ENCODE measurements around the gene CYP4F8. TPM values are rescaled to one million over a fixed set of nuclear protein-coding genes. Genes with fewer than 3 reads are reported as not detected.
A peak's percentile ranks its signal among the peaks of the same experiment; 100 is the strongest.

CYP4F8 gene
- total RNA-seq, 2 experiments from 2014 or later, result not detected

GRCh38 chr19:15628236-15629002 is 13.4 kb downstream of the CYP4F8 start:
- ChIA-PET CTCF (no interaction called here), POLR2A (no interaction called here)
- H3K9me3 Mint-ChIP-seq, result no peaks in the 10 kb centered on the region
- no peak overlapping the region for H3K27ac Mint-ChIP-seq
- peaks cover 8% of the 10 kb centered on the region for H3K27me3 Mint-ChIP-seq
- DNase-seq, result no peak
- H3K4me3 Mint-ChIP-seq, result no peak overlapping the region
- no peaks in the 10 kb centered on the region for H3K36me3 Mint-ChIP-seq (ENCODE audit: low read depth)
- peaks cover 3% of the 10 kb centered on the region for H3K4me1 Mint-ChIP-seq

- DNase-seq, result peak; percentile 90
- no peak overlapping the region for H3K4me3 Mint-ChIP-seq
- H3K27me3 Mint-ChIP-seq, result peaks cover 6% of the 10 kb centered on the region
- POLR2A ChIA-PET, result no interaction called here
- no peaks in the 10 kb centered on the region for H3K36me3 Mint-ChIP-seq (ENCODE audit: low read depth)
- peaks cover 3% of the 10 kb centered on the region for H3K4me1 Mint-ChIP-seq
- no peak overlapping the region for H3K27ac Mint-ChIP-seq
- H3K9me3 Mint-ChIP-seq, result no peaks in the 10 kb centered on the region
- CTCF ChIA-PET, result no interaction called here
Observed at GRCh38 chr19:15629003-15629880, 14.2 kb downstream of the CYP4F8 start.

GRCh38 chr19:15631817-15632216 is 16.8 kb downstream of the CYP4F8 start:
- ChIA-PET POLR2A (no interaction called here), CTCF (no interaction called here)
- Mint-ChIP-seq H3K9me3 (no peaks in the 10 kb centered on the region), H3K27ac (no peak overlapping the region), H3K4me3 (no peak overlapping the region), H3K4me1 (peaks cover 3% of the 10 kb centered on the region), H3K27me3 (peaks cover 13% of the 10 kb centered on the region), H3K36me3 (ENCODE audit: low read depth) (no peaks in the 10 kb centered on the region)
- DNase-seq, result peak; percentile 54

- no peaks in the 10 kb centered on the region for H3K9me3 Mint-ChIP-seq
- POLR2A ChIA-PET, result interaction anchor here (0.6 kb wide), 1 partner anchor 186 kb away, joined by 8 read pairs; no protein-coding TSS in a partner anchor
- H3K36me3 Mint-ChIP-seq (ENCODE audit: low read depth), result no peaks in the 10 kb centered on the region
- H3K27me3 Mint-ChIP-seq, result peaks cover 13% of the 10 kb centered on the region
- H3K4me1 Mint-ChIP-seq, result peaks cover 3% of the 10 kb centered on the region
- no peak overlapping the region for H3K4me3 Mint-ChIP-seq
- no peak for DNase-seq
- CTCF ChIA-PET, result interaction anchor here (0.6 to 0.7 kb wide), 3 partner anchors 149 to 274 kb away, joined by 3 to 4 read pairs (median 4); no protein-coding TSS in a partner anchor
- no peak overlapping the region for H3K27ac Mint-ChIP-seq
Observed at GRCh38 chr19:15633082-15633835, 18.2 kb downstream of the CYP4F8 start.

GRCh38 chr19:15634105-15634504 is 19.1 kb downstream of the CYP4F8 start:
- peaks cover 13% of the 10 kb centered on the region for H3K27me3 Mint-ChIP-seq
- H3K36me3 Mint-ChIP-seq (ENCODE audit: low read depth), result no peaks in the 10 kb centered on the region
- DNase-seq, result no peak
- no peak overlapping the region for H3K4me3 Mint-ChIP-seq
- POLR2A ChIA-PET, result no interaction called here
- no peaks in the 10 kb centered on the region for H3K9me3 Mint-ChIP-seq
- peaks cover 3% of the 10 kb centered on the region for H3K4me1 Mint-ChIP-seq
- no peak overlapping the region for H3K27ac Mint-ChIP-seq
- CTCF ChIA-PET, result interaction anchor here (0.6 to 0.7 kb wide), 2 partner anchors 148 to 275 kb away, joined by 3 to 4 read pairs; no protein-coding TSS in a partner anchor

- Mint-ChIP-seq H3K36me3 (ENCODE audit: low read depth) (no peaks in the 10 kb centered on the region), H3K27ac (no peak overlapping the region), H3K9me3 (no peaks in the 10 kb centered on the region), H3K4me1 (peaks cover 3% of the 10 kb centered on the region), H3K4me3 (no peak overlapping the region), H3K27me3 (peaks cover 13% of the 10 kb centered on the region)
- CTCF ChIA-PET, result interaction anchor here (1.1 kb wide), 1 partner anchor 27 kb away, joined by 3 read pairs; no protein-coding TSS in a partner anchor
- no peak for DNase-seq
- POLR2A ChIA-PET, result no interaction called here
Observed at GRCh38 chr19:15635016-15635805, 20.2 kb downstream of the CYP4F8 start.

- H3K4me1 Mint-ChIP-seq, result peaks cover 3% of the 10 kb centered on the region
- ChIA-PET POLR2A (no interaction called here), CTCF (interaction anchor here (0.6 to 1.1 kb wide), 2 partner anchors 28 to 510 kb away, joined by 3 read pairs; no protein-coding TSS in a partner anchor)
Observed at GRCh38 chr19:15636026-15636425, 21.0 kb downstream of the CYP4F8 start.

GRCh38 chr19:15639596-15639995 is 24.6 kb downstream of the CYP4F8 start:
- ChIA-PET POLR2A (no interaction called here), CTCF (no interaction called here)
- H3K36me3 Mint-ChIP-seq (ENCODE audit: low read depth), result no peaks in the 10 kb centered on the region
- peaks cover 5% of the 10 kb centered on the region for H3K27me3 Mint-ChIP-seq
- no peak overlapping the region for H3K27ac Mint-ChIP-seq
- no peaks in the 10 kb centered on the region for H3K9me3 Mint-ChIP-seq
- H3K4me3 Mint-ChIP-seq, result no peak overlapping the region
- DNase-seq, result no peak
- H3K4me1 Mint-ChIP-seq, result peaks cover 3% of the 10 kb centered on the region

More at GRCh38 chr19:15636026-15636425, 21.0 kb downstream of the CYP4F8 start:
- no peak overlapping the region for H3K27ac Mint-ChIP-seq
- no peaks in the 10 kb centered on the region for H3K36me3 Mint-ChIP-seq (ENCODE audit: low read depth)
- peaks cover 13% of the 10 kb centered on the region for H3K27me3 Mint-ChIP-seq
- H3K4me3 Mint-ChIP-seq, result no peak overlapping the region
- no peaks in the 10 kb centered on the region for H3K9me3 Mint-ChIP-seq
- DNase-seq, result no peak

- Mint-ChIP-seq H3K4me1 (peaks cover 3% of the 10 kb centered on the region), H3K36me3 (ENCODE audit: low read depth) (no peaks in the 10 kb centered on the region), H3K4me3 (no peak within 1 kb of the TSS), H3K27me3 (no peaks in the 10 kb centered on the region), H3K9me3 (no peaks in the 10 kb centered on the region), H3K27ac (no peak within 1 kb of the TSS)
- DNase-seq, result no peak
- ChIA-PET CTCF (no interaction called here), POLR2A (no interaction called here)
Observed at GRCh38 chr19:15640294-15640903, 25.4 kb downstream of the CYP4F8 start, which contains the start of gene CYP4F3. CYP4F3 (plus strand) TSS chr19:15640897; CDS start chr19:15641416, 519 bp downstream.

GRCh38 chr19:15640904-15641597 is 26.0 kb downstream of the CYP4F8 start:
- no peak for DNase-seq
- CTCF ChIA-PET, result no interaction called here
- H3K4me1 Mint-ChIP-seq, result peaks cover 3% of the 10 kb centered on the region
- POLR2A ChIA-PET, result no interaction called here
- no peaks in the 10 kb centered on the region for H3K27me3 Mint-ChIP-seq
- H3K9me3 Mint-ChIP-seq, result no peaks in the 10 kb centered on the region
- H3K27ac Mint-ChIP-seq, result no peak overlapping the region
- H3K4me3 Mint-ChIP-seq, result no peak overlapping the region
- no peaks in the 10 kb centered on the region for H3K36me3 Mint-ChIP-seq (ENCODE audit: low read depth)

- H3K36me3 Mint-ChIP-seq (ENCODE audit: low read depth), result no peaks in the 10 kb centered on the region
- ChIA-PET CTCF (no interaction called here), POLR2A (no interaction called here)
- H3K9me3 Mint-ChIP-seq, result no peaks in the 10 kb centered on the region
- no peak overlapping the region for H3K27ac Mint-ChIP-seq
- peaks cover 3% of the 10 kb centered on the region for H3K4me1 Mint-ChIP-seq
- H3K4me3 Mint-ChIP-seq, result no peak overlapping the region
- H3K27me3 Mint-ChIP-seq, result no peaks in the 10 kb centered on the region
- no peak for DNase-seq
Observed at GRCh38 chr19:15641901-15642491, 27.0 kb downstream of the CYP4F8 start.
